DND-41 (cell line): Measurements from ENCODE around the gene SFSWAP.

Experiments
- ATAC-seq: fragments of 200-7000 bp; cut with Tn5 transposase; 3 replicates; pipeline ENCODE4 v1.9.1; 2021; ENCODE audit warnings: low read depth; ENCODE audit not compliant: insufficient read depth
- DNase-seq: peaks from one replicate; pipeline ENCODE4 v3.0.0-alpha.2; 2020
- H2AFZ ChIP-seq: 2 replicates; pipeline ENCODE4 v1.6.0; 2012; ENCODE audit warnings: low read depth, low read length
- H3K27ac ChIP-seq: 2 replicates; pipeline ENCODE4 v1.5.1; 2012; ENCODE audit warnings: low read length, inconsistent platforms
- H3K27me3 ChIP-seq: fragments of 200-600 bp; sonication (generic); 2 replicates; pipeline ENCODE4 v1.6.0; 2012; ENCODE audit warnings: low read length, mild to moderate bottlenecking, inconsistent platforms; ENCODE audit not compliant: insufficient read depth, poor library complexity
- H3K36me3 ChIP-seq: 2 replicates; pipeline ENCODE4 v1.5.1; 2012; ENCODE audit warnings: low read length, inconsistent platforms; ENCODE audit not compliant: insufficient read depth
- H3K4me1 ChIP-seq: 2 replicates; pipeline ENCODE4 v1.5.1; 2012; ENCODE audit warnings: mild to moderate bottlenecking, low read length; ENCODE audit not compliant: insufficient read depth
- H3K4me2 ChIP-seq: 2 replicates; pipeline ENCODE4 v1.6.0; 2012; ENCODE audit warnings: mild to moderate bottlenecking, moderate library complexity, low read length, inconsistent platforms; ENCODE audit not compliant: insufficient read depth
- H3K4me3 ChIP-seq, 2 experiments: fragments of 200-600 bp in 1 of 2; shearing (Covaris generic) in 1 of 2; 2 replicates each; pipeline ENCODE4 v1.5.1; 2012 to 2016; ENCODE audit warnings: inconsistent platforms in 2 of 2, low read length in 2 of 2, mild to moderate bottlenecking in 2 of 2, low read depth in 1 of 2, moderate library complexity in 1 of 2
- H3K79me2 ChIP-seq: 2 replicates; pipeline ENCODE4 v1.6.0; 2012; ENCODE audit warnings: low read length, inconsistent platforms; ENCODE audit not compliant: insufficient read depth
- H3K9ac ChIP-seq: 2 replicates; pipeline ENCODE4 v1.6.0; 2012; ENCODE audit warnings: low read depth, mild to moderate bottlenecking, inconsistent platforms, low read length, moderate library complexity
- H3K9me3 ChIP-seq: 2 replicates; pipeline ENCODE4 v1.5.1; 2012; ENCODE audit warnings: low read length, moderate library complexity, mild to moderate bottlenecking, inconsistent platforms; ENCODE audit not compliant: insufficient read depth, severe bottlenecking
- H4K20me1 ChIP-seq: 2 replicates; pipeline ENCODE4 v1.6.0; 2012; ENCODE audit warnings: low read length; ENCODE audit not compliant: insufficient read depth
- CTCF ChIP-seq: IDR thresholded peaks from 2 replicates; pipeline ENCODE4 v1.5.1; 2012; ENCODE audit warnings: borderline replicate concordance, low read length, moderate library complexity, mild to moderate bottlenecking; ENCODE audit not compliant: poor library complexity, severe bottlenecking; ENCODE audit errors: extremely low read depth
- EZH2 ChIP-seq: IDR thresholded peaks from 3 replicates; pipeline ENCODE4 v1.6.1; 2012; ENCODE audit warnings: borderline replicate concordance, low read depth, mild to moderate bottlenecking, moderate library complexity, low read length, inconsistent platforms; ENCODE audit not compliant: severe bottlenecking

The SFSWAP gene

GRCh38 chr12:131836714-131837397, 126.0 kb downstream of the SFSWAP start:
- H3K9ac ChIP-seq: no peak overlapping the region
- H3K9me3 ChIP-seq: no peaks in the 10 kb centered on the region
- no peak for DNase-seq
- ATAC-seq: no peak
- H2AFZ ChIP-seq: no peak overlapping the region
- H3K4me1 ChIP-seq: no peaks in the 10 kb centered on the region
- H3K4me3 ChIP-seq: no peak overlapping the region
- H3K4me2 ChIP-seq: no peak overlapping the region
- TF ChIP-seq CTCF (no peak), EZH2 (no peak)
- no peak overlapping the region for H3K27ac ChIP-seq
- no peaks in the 10 kb centered on the region for H3K36me3 ChIP-seq
- no peaks in the 10 kb centered on the region for H4K20me1 ChIP-seq
- no peaks in the 10 kb centered on the region for H3K79me2 ChIP-seq
- no peaks in the 10 kb centered on the region for H3K27me3 ChIP-seq

- Histone ChIP-seq H3K27me3 (no peaks in the 10 kb centered on the region), H3K79me2 (no peaks in the 10 kb centered on the region), H3K36me3 (no peaks in the 10 kb centered on the region), H3K4me3 (no peak overlapping the region), H3K4me1 (no peaks in the 10 kb centered on the region), H3K9me3 (no peaks in the 10 kb centered on the region), H3K4me2 (no peak overlapping the region), H2AFZ (no peak overlapping the region), H4K20me1 (no peaks in the 10 kb centered on the region), H3K9ac (no peak overlapping the region), H3K27ac (no peak overlapping the region)
- ATAC-seq (no peak), DNase-seq (no peak)
- TF ChIP-seq EZH2 (no peak), CTCF (no peak)
Observed at GRCh38 chr12:131840643-131841416, 129.9 kb downstream of the SFSWAP start.

- no peak for ATAC-seq
- H3K9ac ChIP-seq: no peak overlapping the region
- H3K4me1 ChIP-seq: no peaks in the 10 kb centered on the region
- no peak for DNase-seq
- no peaks in the 10 kb centered on the region for H3K27me3 ChIP-seq
- no peaks in the 10 kb centered on the region for H3K79me2 ChIP-seq
- H3K9me3 ChIP-seq: no peaks in the 10 kb centered on the region
- H2AFZ ChIP-seq: no peak overlapping the region
- no peak overlapping the region for H3K4me2 ChIP-seq
- H3K4me3 ChIP-seq: no peak overlapping the region
- H3K27ac ChIP-seq: no peak overlapping the region
- H3K36me3 ChIP-seq: no peaks in the 10 kb centered on the region
- no peak for TF ChIP-seq CTCF
- no peak for TF ChIP-seq EZH2
- H4K20me1 ChIP-seq: no peaks in the 10 kb centered on the region
Observed at GRCh38 chr12:131841547-131841946, 130.7 kb downstream of the SFSWAP start.
